Endothelial cell (in vitro differentiated cells): Measurements from ENCODE around the gene TRPC4AP. TPM values are rescaled to one million over a fixed set of nuclear protein-coding genes. Genes with fewer than 3 reads are reported as not detected.

ENCODE experiments used
- DNase-seq: peaks from one replicate; pipeline ENCODE4 v3.0.0; 2021; ENCODE audit warnings: low spot score
- H3K27ac Mint-ChIP-seq: one replicate; pipeline ENCODE4 v1.8.0; 2021; ENCODE audit warnings: mixed read lengths, inconsistent platforms; ENCODE audit not compliant: unreplicated experiment
- H3K27me3 Mint-ChIP-seq: one replicate; pipeline ENCODE4 v1.8.0; 2021; ENCODE audit warnings: mild to moderate bottlenecking, moderate library complexity, mixed read lengths, inconsistent platforms; ENCODE audit not compliant: unreplicated experiment
- H3K36me3 Mint-ChIP-seq: one replicate; pipeline ENCODE4 v1.8.0; 2021; ENCODE audit warnings: mild to moderate bottlenecking, low read depth, mixed read lengths, inconsistent platforms; ENCODE audit not compliant: unreplicated experiment
- H3K4me1 Mint-ChIP-seq: one replicate; pipeline ENCODE4 v1.8.0; 2021; ENCODE audit warnings: mild to moderate bottlenecking, mixed read lengths, inconsistent platforms; ENCODE audit not compliant: unreplicated experiment
- H3K4me3 Mint-ChIP-seq: one replicate; pipeline ENCODE4 v1.8.0; 2021; ENCODE audit warnings: mild to moderate bottlenecking, mixed read lengths, inconsistent platforms; ENCODE audit not compliant: unreplicated experiment
- H3K9me3 Mint-ChIP-seq: one replicate; pipeline ENCODE4 v1.8.0; 2021; ENCODE audit warnings: mixed read lengths, inconsistent platforms; ENCODE audit not compliant: unreplicated experiment
- total RNA-seq: library from RNA; stranded (reverse); fragmentation: NEBNext Ultra II Directional; extraction: Animal tissue kit (Norgen Biotek cat#: 25700); gene quantifications from one replicate; pipeline ENCODE4 v1.2.1, GENCODE V29; 2021; ENCODE audit not compliant: unreplicated experiment
- TF ChIP-seq, protein P1 (sequence below): fragments of 200-600 bp; sonication (generic); IDR thresholded peaks from one replicate; pipeline ENCODE4 v1.5.0; 2021; ENCODE audit warnings: antibody characterized with exemption; ENCODE audit not compliant: unreplicated experiment

TRPC4AP gene
- total RNA-seq, 1 donor from 2014 or later, result 109 TPM

GRCh38 chr20:35091816-35092523 lies 637 bp downstream of the TRPC4AP start:
- H3K4me3 Mint-ChIP-seq, result peak overlapping the region; percentile 94
- H3K27ac Mint-ChIP-seq, result peak overlapping the region; percentile 86
- H3K27me3 Mint-ChIP-seq, result peaks cover 8% of the 10 kb centered on the region
- no peak for DNase-seq
- H3K4me1 Mint-ChIP-seq, result peaks cover 23% of the 10 kb centered on the region
- no peaks in the 10 kb centered on the region for H3K9me3 Mint-ChIP-seq
- peaks cover 8% of the 10 kb centered on the region for H3K36me3 Mint-ChIP-seq
- TF ChIP-seq, protein P1, sequence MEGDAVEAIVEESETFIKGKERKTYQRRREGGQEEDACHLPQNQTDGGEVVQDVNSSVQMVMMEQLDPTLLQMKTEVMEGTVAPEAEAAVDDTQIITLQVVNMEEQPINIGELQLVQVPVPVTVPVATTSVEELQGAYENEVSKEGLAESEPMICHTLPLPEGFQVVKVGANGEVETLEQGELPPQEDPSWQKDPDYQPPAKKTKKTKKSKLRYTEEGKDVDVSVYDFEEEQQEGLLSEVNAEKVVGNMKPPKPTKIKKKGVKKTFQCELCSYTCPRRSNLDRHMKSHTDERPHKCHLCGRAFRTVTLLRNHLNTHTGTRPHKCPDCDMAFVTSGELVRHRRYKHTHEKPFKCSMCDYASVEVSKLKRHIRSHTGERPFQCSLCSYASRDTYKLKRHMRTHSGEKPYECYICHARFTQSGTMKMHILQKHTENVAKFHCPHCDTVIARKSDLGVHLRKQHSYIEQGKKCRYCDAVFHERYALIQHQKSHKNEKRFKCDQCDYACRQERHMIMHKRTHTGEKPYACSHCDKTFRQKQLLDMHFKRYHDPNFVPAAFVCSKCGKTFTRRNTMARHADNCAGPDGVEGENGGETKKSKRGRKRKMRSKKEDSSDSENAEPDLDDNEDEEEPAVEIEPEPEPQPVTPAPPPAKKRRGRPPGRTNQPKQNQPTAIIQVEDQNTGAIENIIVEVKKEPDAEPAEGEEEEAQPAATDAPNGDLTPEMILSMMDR, result no peak

DNA sequence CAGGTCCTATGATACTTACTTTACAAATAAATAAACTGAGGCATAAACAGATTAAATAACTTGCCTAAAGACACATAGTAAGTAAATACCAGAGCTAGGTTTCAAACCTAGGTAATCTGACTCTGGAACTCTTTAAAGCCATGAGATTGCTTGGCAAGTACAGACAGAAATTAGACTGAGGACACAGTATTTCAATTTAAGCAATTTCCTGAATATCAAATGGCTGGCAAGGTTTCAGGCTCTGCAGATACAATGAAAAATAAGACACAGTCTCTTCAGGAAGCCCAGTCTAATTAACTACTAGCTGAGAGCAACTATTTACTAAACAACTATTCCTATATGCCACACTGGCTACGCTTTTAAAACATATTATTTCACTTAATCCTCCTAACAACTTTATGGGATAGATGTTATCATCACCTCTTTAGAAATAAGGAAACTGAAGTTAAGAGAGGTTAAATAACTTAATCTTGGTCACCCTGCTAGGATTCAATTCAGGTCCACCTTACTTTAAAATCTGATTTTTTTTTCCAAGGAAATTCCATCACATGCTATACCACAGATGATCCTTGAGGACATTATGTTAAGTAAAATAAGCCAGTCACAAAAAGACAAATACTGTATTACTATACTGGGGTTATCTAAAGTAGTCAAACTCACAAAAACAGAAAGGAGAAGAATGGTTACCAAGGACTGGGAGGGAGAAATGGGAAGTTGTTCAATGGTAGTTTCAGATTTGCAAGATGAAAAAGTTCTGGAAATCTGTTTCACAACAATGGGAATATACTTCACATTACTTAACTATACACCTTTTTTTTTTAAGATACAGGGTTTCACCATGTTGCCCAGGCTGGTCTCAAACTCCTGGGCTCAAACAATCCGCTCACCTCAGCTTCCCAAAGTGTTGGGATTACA lies 4.1 kb downstream of the TRPC4AP start:
- TF ChIP-seq, protein P1, result no peak
- H3K27me3 Mint-ChIP-seq, result peaks cover 9% of the 10 kb centered on the region
- no peaks in the 10 kb centered on the region for H3K9me3 Mint-ChIP-seq
- H3K36me3 Mint-ChIP-seq, result peaks cover 8% of the 10 kb centered on the region
- DNase-seq, result no peak
- H3K4me3 Mint-ChIP-seq, result peak overlapping the region; percentile 2
- peaks cover 26% of the 10 kb centered on the region for H3K4me1 Mint-ChIP-seq
- no peak overlapping the region for H3K27ac Mint-ChIP-seq

DNA sequence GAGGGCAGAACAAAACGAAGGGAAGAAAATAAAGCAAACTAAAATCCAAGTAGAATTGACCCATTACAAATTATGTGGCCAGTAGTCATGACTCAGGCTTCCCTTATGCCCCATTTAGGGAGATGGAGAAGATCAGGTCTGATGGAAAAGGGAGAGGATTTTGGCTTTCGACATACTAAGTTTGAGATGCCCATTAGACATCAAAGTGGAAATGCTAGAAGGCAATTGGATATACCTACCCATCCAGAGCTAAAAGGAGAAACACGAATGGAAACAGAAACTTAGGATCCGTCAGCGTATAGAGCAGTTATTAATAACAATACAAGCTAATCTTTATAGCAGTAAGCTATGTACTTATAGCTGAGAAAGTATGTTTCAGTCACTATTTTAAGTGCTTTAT lies 4.8 kb downstream of the TRPC4AP start:
- peaks cover 8% of the 10 kb centered on the region for H3K36me3 Mint-ChIP-seq
- TF ChIP-seq, protein P1, result no peak
- H3K9me3 Mint-ChIP-seq, result no peaks in the 10 kb centered on the region
- no peak overlapping the region for H3K4me3 Mint-ChIP-seq
- no peak overlapping the region for H3K27ac Mint-ChIP-seq
- peaks cover 6% of the 10 kb centered on the region for H3K27me3 Mint-ChIP-seq
- peaks cover 22% of the 10 kb centered on the region for H3K4me1 Mint-ChIP-seq
- no peak for DNase-seq

GRCh38 chr20:35087355-35087754 lies 5.3 kb downstream of the TRPC4AP start:
- TF ChIP-seq, protein P1, result no peak
- H3K4me1 Mint-ChIP-seq, result peaks cover 22% of the 10 kb centered on the region
- no peak overlapping the region for H3K27ac Mint-ChIP-seq
- H3K9me3 Mint-ChIP-seq, result no peaks in the 10 kb centered on the region
- peaks cover 8% of the 10 kb centered on the region for H3K36me3 Mint-ChIP-seq
- peaks cover 7% of the 10 kb centered on the region for H3K27me3 Mint-ChIP-seq
- H3K4me3 Mint-ChIP-seq, result no peak overlapping the region
- no peak for DNase-seq
